ENCODE data around the gene KIAA0408. TPM values are rescaled to one million over a fixed set of nuclear protein-coding genes. Genes with fewer than 3 reads are reported as not detected.

The KIAA0408 gene
- 2.0 and 3.9 TPM in 2 replicates for total RNA-seq

DNA sequence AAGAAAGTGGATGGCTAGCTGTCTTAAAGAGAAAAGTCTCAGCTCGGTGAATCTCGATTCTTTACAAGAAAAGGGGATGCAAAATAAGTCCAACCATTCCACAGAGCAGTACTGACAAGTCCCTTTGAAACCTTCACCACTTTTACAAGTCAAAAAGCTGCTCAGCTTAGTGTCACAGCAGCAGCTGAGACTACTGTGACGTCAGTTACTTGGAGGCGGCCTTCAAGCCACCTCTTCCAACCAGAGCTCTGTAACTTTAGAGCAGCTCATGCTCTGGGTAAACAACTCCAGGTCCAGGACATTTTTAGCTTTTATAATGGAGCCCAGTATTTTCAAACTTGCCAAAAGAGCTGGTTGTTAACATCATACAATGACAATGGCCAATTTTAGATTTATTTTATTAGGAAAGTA is at the start of gene KIAA0408:
TSS of gene KIAA0408 (minus strand) at position 159 of the 411 bp plus-strand sequence. CDS start 5,408 bp downstream, outside the sequence.

Small RNAs within 50 kb of the gene (small RNA-seq; reads per million reads assigned to genes)
- not detected for gene KIAA0408

Other genes starting within 250 kb of the KIAA0408 start
- 60.6 and 72.3 TPM in 2 replicates for gene RNF146, start 192.5 kb downstream of the KIAA0408 start, total RNA-seq
- 77.1 and 88.6 TPM in 2 replicates for gene ECHDC1, start 115.8 kb downstream of the KIAA0408 start, total RNA-seq
- gene C6orf58, start 117.8 kb upstream of the KIAA0408 start, total RNA-seq: not detected in 2 replicates